Measurements from ENCODE around the gene AJUBA. TPM values are rescaled to one million over a fixed set of nuclear protein-coding genes. Genes with fewer than 3 reads are reported as not detected.

The AJUBA gene
- total and polyA plus RNA-seq, 2 of the 8 experiments (the other 6 are each of a cell fraction or from before 2014, with no cell fraction given), result 33.1 to 46.0 TPM

GRCh38 chr14:22981876-22982476 is 375 bp downstream of the AJUBA start:
- no peak overlapping the region for H3K4ac ChIP-seq (replicated peaks; ENCODE audit: insufficient read length, low read depth, low read length)
- no peak overlapping the region for H2BK120ac ChIP-seq (replicated peaks; ENCODE audit: low read depth, low read length)
- H2AFZ ChIP-seq (ENCODE audit: low read length), result no peak overlapping the region
- H3K4me2 ChIP-seq (ENCODE audit: insufficient read depth in 1 of 2, low read depth in 2 of 2, low read length in 2 of 2), result peak overlapping the region; percentile 81 to 93
- H4K91ac ChIP-seq (replicated peaks; ENCODE audit: insufficient read length, low read length), result no peak overlapping the region
- H3K36me3 ChIP-seq (ENCODE audit: control insufficient read depth in 2 of 4, insufficient read depth in 4 of 4, low read length in 3 of 4), result peaks cover 0 to 18% (median 3%) of the 10 kb centered on the region in 4 experiments; a peak in 3 of 8 replicates
- no peak overlapping the region for H2BK12ac ChIP-seq (ENCODE audit: low read depth, low read length)
- peak in 1 of 2 experiments; percentile 56; a peak in 1 of 3 replicates for TF ChIP-seq POLR2A (IDR thresholded peaks at IDR 0.05; ENCODE audit: control extremely low read depth in 1 of 2, low read depth in 2 of 2, low read length in 2 of 2)
- TF ChIP-seq MAX (IDR thresholded peaks at IDR 0.05), result no peak
- peak; percentile 0 for TF ChIP-seq KDM4A (IDR thresholded peaks at IDR 0.05; ENCODE audit: low read depth, low read length, severe bottlenecking)
- no peak for TF ChIP-seq TEAD4 (IDR thresholded peaks at IDR 0.05; ENCODE audit: low read depth, low read length)
- H3K9ac ChIP-seq (replicated peaks in 1 of 4; ENCODE audit: extremely low read depth in 1 of 4, low read depth in 3 of 4, low read length in 3 of 4), result peak overlapping the region; percentile 2 to 93 (median 80)
- DNase-seq (ENCODE audit: low read depth in 1 of 2, low spot score in 2 of 2) (peak in 1 of 2 experiments; percentile 81), FAIRE-seq (no peak)
- peak overlapping the region; percentile 56 for H3K56ac ChIP-seq (replicated peaks; ENCODE audit: insufficient read length, low read depth, low read length)
- no peaks in the 10 kb centered on the region for H4K20me1 ChIP-seq (replicated peaks in 1 of 2; ENCODE audit: control insufficient read depth in 1 of 2, insufficient read depth in 2 of 2, low read length in 2 of 2)
- H2AK5ac ChIP-seq (ENCODE audit: low read depth, low read length), result no peak overlapping the region
- H2BK20ac ChIP-seq (ENCODE audit: low read length), result no peak overlapping the region
- peak overlapping the region; percentile 72 to 94 (median 76) for H3K4me3 ChIP-seq (ENCODE audit: extremely low read depth in 1 of 4, insufficient read depth in 2 of 4, low read depth in 3 of 4, low read length in 4 of 4)
- 0 out of 2 replicates have a peak overlapping the region, but pooled peaks have one; percentile 29 for H3K27ac ChIP-seq (ENCODE audit: low read depth, low read length)
- H3K18ac ChIP-seq (ENCODE audit: extremely low read depth, low read length), result peak overlapping the region; percentile 78
- H2BK15ac ChIP-seq (ENCODE audit: low read length), result no peak overlapping the region
- ChIA-PET CTCF (ENCODE audit: partially characterized antibody) (interaction anchor here (0.5 to 23.0 kb wide), 18 partner anchors 7 to 366 kb away, joined by 3 to 785 read pairs (median 5); partner anchors contain the start of genes CDH24, PRMT5 and PSMB11), POLR2A (ENCODE audit: partially characterized antibody) (interaction anchor here (0.8 to 13.2 kb wide), 30 partner anchors 12 to 173 kb away, joined by 3 to 133 read pairs (median 6); partner anchors contain the start of genes ACIN1, C14orf119, CDH24 and HAUS4)
- H2BK5ac ChIP-seq (ENCODE audit: low read depth, low read length), result peak overlapping the region; percentile 16; the same call in 1 of the 2 replicates
- H3K79me1 ChIP-seq (ENCODE audit: low read depth, low read length), result no peaks in the 10 kb centered on the region
- no peak overlapping the region for H3K14ac ChIP-seq (ENCODE audit: insufficient read length)
- peaks cover 0 to 44% of the 10 kb centered on the region in 2 experiments; a peak in 2 of 4 replicates for H3K79me2 ChIP-seq (ENCODE audit: control insufficient read depth in 1 of 2, insufficient read depth in 2 of 2, low read length in 2 of 2)
- WGBS, 2 experiments (ENCODE audit: extremely low coverage in 1 of 2, insufficient coverage in 1 of 2, insufficient read length in 1 of 2, insufficient replicate concordance in 2 of 2, low coverage in 1 of 2, low lambda C conversion rate in 2 of 2, missing lambda C conversion rate in 1 of 2), result 1% methylated on average over 38 of the region's 51 CpGs; no CpG with 5 or more reads in 1 of the 2 experiments
- peak overlapping the region; percentile 69; the same call in 1 of the 2 replicates for H4K8ac ChIP-seq (ENCODE audit: extremely low read depth, insufficient read depth, low read length)
- no peak overlapping the region for H3K23ac ChIP-seq (ENCODE audit: insufficient read length)
- H3K4me1 ChIP-seq (replicated peaks in 1 of 4; ENCODE audit: control insufficient read depth in 3 of 4, insufficient read depth in 4 of 4, low read length in 3 of 4), result peaks cover 22 to 26% (median 26%) of the 10 kb centered on the region in 4 experiments
- H3K27me3 ChIP-seq (replicated peaks in 1 of 4; ENCODE audit: control insufficient read depth in 3 of 4, extremely low read depth in 1 of 4, insufficient read depth in 3 of 4, low read length in 3 of 4), result peaks cover 0 to 9% (median 4%) of the 10 kb centered on the region in 4 experiments; a peak in 2 of 7 replicates
- H3K23me2 ChIP-seq (ENCODE audit: low read depth, low read length), result peaks cover 16% of the 10 kb centered on the region
- H3K9me3 ChIP-seq (ENCODE audit: insufficient read depth in 2 of 2, low read depth in 1 of 2, low read length in 1 of 2), result peaks cover 2 to 4% of the 10 kb centered on the region in 2 experiments; a peak in 1 of 4 replicates
- peak overlapping the region; percentile 53 for H4K5ac ChIP-seq (ENCODE audit: insufficient read length, low read depth, low read length)
